CD8-positive, alpha-beta memory T cell (primary cell): ENCODE results near the gene IGF2BP3. TPM values are rescaled to one million over a fixed set of nuclear protein-coding genes. Genes with fewer than 3 reads are reported as not detected.

ENCODE experiments used
- CTCF ChIA-PET: fragments of 350-600 bp; sonication (Branson Sonifier 250); formaldehyde crosslinking; loops from one replicate; lab custom pipeline; 2021; ENCODE audit warnings: antibody characterized with exemption; lab: Charles Lee
- POLR2A ChIA-PET: fragments of 350-600 bp; sonication (Branson Sonifier 250); formaldehyde crosslinking; loops from one replicate; lab custom pipeline; 2021; ENCODE audit warnings: antibody characterized with exemption; lab: Charles Lee
- DNase-seq, 5 donors: peaks; one replicate each; pipeline versions ENCODE4 v3.0.0 to v3.0.0-alpha.2; 2020 to 2022; ENCODE audit warnings: mixed read lengths in 1 of 5
- H3K27ac ChIP-seq: one replicate; pipeline ENCODE4 v1.7.0; 2013; ENCODE audit warnings: low read depth, mild to moderate bottlenecking, low read length, moderate library complexity
- H3K27me3 ChIP-seq: 2 replicates; pipeline ENCODE4 v1.7.0; 2013; ENCODE audit warnings: low read length, mild to moderate bottlenecking; ENCODE audit not compliant: insufficient read depth, poor library complexity, severe bottlenecking
- H3K36me3 ChIP-seq: 2 replicates; pipeline ENCODE4 v1.7.0; 2013; ENCODE audit warnings: mild to moderate bottlenecking, low read length, moderate library complexity; ENCODE audit not compliant: insufficient read depth
- H3K4me1 ChIP-seq: 2 replicates; pipeline ENCODE4 v1.7.0; 2013; ENCODE audit warnings: mild to moderate bottlenecking, low read length, moderate library complexity; ENCODE audit not compliant: insufficient read depth
- H3K4me3 ChIP-seq: 2 replicates; pipeline ENCODE4 v1.7.0; 2013; ENCODE audit warnings: mild to moderate bottlenecking, low read length
- H3K9me3 ChIP-seq: 2 replicates; pipeline ENCODE4 v1.7.0; 2013; ENCODE audit warnings: mild to moderate bottlenecking, low read length
- H3K27ac Mint-ChIP-seq, 8 donors: one replicate each; pipeline ENCODE4 v1.8.0; 2020 to 2021; ENCODE audit warnings: mixed read lengths in 8 of 8, mild to moderate bottlenecking in 6 of 8, inconsistent platforms in 3 of 8, moderate library complexity in 3 of 8
- H3K27me3 Mint-ChIP-seq, 2 donors: one replicate each; pipeline ENCODE4 v1.8.0; 2020 to 2021; ENCODE audit warnings: mixed read lengths in 2 of 2, mild to moderate bottlenecking in 1 of 2, moderate library complexity in 1 of 2
- H3K36me3 Mint-ChIP-seq, 3 donors: one replicate each; pipeline ENCODE4 v1.8.0; 2020 to 2021; ENCODE audit warnings: mixed read lengths in 3 of 3, inconsistent platforms in 1 of 3, mild to moderate bottlenecking in 1 of 3
- H3K4me1 Mint-ChIP-seq, 3 donors: one replicate each; pipeline ENCODE4 v1.8.0; 2020 to 2021; ENCODE audit warnings: mixed read lengths in 3 of 3, inconsistent platforms in 1 of 3, mild to moderate bottlenecking in 1 of 3
- H3K4me3 Mint-ChIP-seq, 7 donors: one replicate each; pipeline ENCODE4 v1.8.0; 2020 to 2021; ENCODE audit warnings: mixed read lengths in 7 of 7, mild to moderate bottlenecking in 6 of 7, moderate library complexity in 4 of 7, inconsistent platforms in 2 of 7
- H3K9me3 Mint-ChIP-seq, 5 donors: one replicate each; pipeline ENCODE4 v1.8.0; 2020 to 2022; ENCODE audit warnings: mixed read lengths in 5 of 5, mild to moderate bottlenecking in 3 of 5, moderate library complexity in 2 of 5, inconsistent platforms in 1 of 5
- polyA plus RNA-seq: library from polyadenylated mRNA; unstranded; fragments of 300-500 nt; fragmentation: Illumina TruSeq; gene quantifications from one replicate; pipeline ENCODE4 v1.2.3, GENCODE V29; 2021
- total RNA-seq, 2 experiments: library from RNA; stranded (reverse); gene quantifications; one replicate each; pipeline ENCODE4 v1.2.3, GENCODE V29; 2021

Gene IGF2BP3
- total and polyA plus RNA-seq, 3 experiments from 2014 or later: 0.04 to 0.15 (median 0.13) TPM

GRCh38 chr7:23294549-23295400 lies 175.5 kb downstream of the IGF2BP3 start:
- H3K9me3 ChIP-seq: no peaks in the 10 kb centered on the region
- H3K9me3 Mint-ChIP-seq: no peaks in the 10 kb centered on the region
- POLR2A ChIA-PET: no interaction called here
- H3K36me3 ChIP-seq: no peaks in the 10 kb centered on the region
- DNase-seq: no peak
- H3K27me3 ChIP-seq: no peaks in the 10 kb centered on the region
- H3K27me3 Mint-ChIP-seq: peaks cover 1 to 3% of the 10 kb centered on the region in 2 donors
- no peak overlapping the region for H3K27ac Mint-ChIP-seq
- H3K27ac ChIP-seq: no peak overlapping the region
- peaks cover 0 to 8% (median 7%) of the 10 kb centered on the region in 3 donors for H3K36me3 Mint-ChIP-seq
- CTCF ChIA-PET: interaction anchor here (3.0 kb wide), 1 partner anchor 21 kb away, joined by 17 read pairs; no protein-coding TSS in a partner anchor
- peaks cover 8 to 22% (median 15%) of the 10 kb centered on the region in 3 donors for H3K4me1 Mint-ChIP-seq
- H3K4me3 Mint-ChIP-seq: no peak overlapping the region
- H3K4me3 ChIP-seq: no peak overlapping the region
- peaks cover 11% of the 10 kb centered on the region for H3K4me1 ChIP-seq

- no peaks in the 10 kb centered on the region for H3K27me3 ChIP-seq
- Mint-ChIP-seq H3K36me3 (peaks cover 0 to 4% (median 0%) of the 10 kb centered on the region in 3 donors), H3K27me3 (peaks cover 0 to 3% of the 10 kb centered on the region in 2 donors), H3K4me1 (peaks cover 0 to 17% (median 10%) of the 10 kb centered on the region in 3 donors), H3K9me3 (no peaks in the 10 kb centered on the region), H3K4me3 (peak overlapping the region in 1 of 7 donors; percentile 24), H3K27ac (no peak overlapping the region)
- no peak for DNase-seq
- ChIA-PET POLR2A (interaction anchor here (0.6 kb wide), 1 partner anchor 12 kb away, joined by 5 read pairs; no protein-coding TSS in a partner anchor), CTCF (interaction anchor here (1.0 to 3.0 kb wide), 3 partner anchors 16 to 64 kb away, joined by 3 to 17 read pairs (median 3); no protein-coding TSS in a partner anchor)
- H3K27ac ChIP-seq: no peak overlapping the region
- no peak overlapping the region for H3K4me3 ChIP-seq
- H3K36me3 ChIP-seq: no peaks in the 10 kb centered on the region
- H3K9me3 ChIP-seq: no peaks in the 10 kb centered on the region
- H3K4me1 ChIP-seq: peaks cover 11% of the 10 kb centered on the region
These were observed 176.7 kb downstream of the IGF2BP3 start for GRCh38 chr7:23293500-23294073.

GRCh38 chr7:23292623-23293022 lies 177.7 kb downstream of the IGF2BP3 start:
- Mint-ChIP-seq H3K27ac (peak overlapping the region in 1 of 8 donors; percentile 33), H3K27me3 (peaks cover 0 to 3% of the 10 kb centered on the region in 2 donors), H3K4me1 (peaks cover 6 to 16% (median 10%) of the 10 kb centered on the region in 3 donors), H3K4me3 (no peak overlapping the region), H3K9me3 (no peaks in the 10 kb centered on the region), H3K36me3 (peaks cover 0 to 4% (median 0%) of the 10 kb centered on the region in 3 donors)
- no peaks in the 10 kb centered on the region for H3K9me3 ChIP-seq
- POLR2A ChIA-PET: no interaction called here
- no peaks in the 10 kb centered on the region for H3K27me3 ChIP-seq
- no peak overlapping the region for H3K27ac ChIP-seq
- DNase-seq: no peak
- peaks cover 10% of the 10 kb centered on the region for H3K4me1 ChIP-seq
- CTCF ChIA-PET: interaction anchor here (1.7 to 3.0 kb wide), 2 partner anchors 17 to 19 kb away, joined by 3 to 17 read pairs; no protein-coding TSS in a partner anchor
- H3K4me3 ChIP-seq: no peak overlapping the region
- no peaks in the 10 kb centered on the region for H3K36me3 ChIP-seq

- Histone ChIP-seq H3K27me3 (no peaks in the 10 kb centered on the region), H3K9me3 (no peaks in the 10 kb centered on the region), H3K4me3 (no peak overlapping the region), H3K36me3 (no peaks in the 10 kb centered on the region), H3K4me1 (peaks cover 10% of the 10 kb centered on the region), H3K27ac (no peak overlapping the region)
- peaks cover 0 to 4% (median 0%) of the 10 kb centered on the region in 3 donors for H3K36me3 Mint-ChIP-seq
- peaks cover 0 to 3% of the 10 kb centered on the region in 2 donors for H3K27me3 Mint-ChIP-seq
- POLR2A ChIA-PET: interaction anchor here (0.6 kb wide), 1 partner anchor 17 kb away, joined by 3 read pairs; no protein-coding TSS in a partner anchor
- no peak overlapping the region for H3K27ac Mint-ChIP-seq
- no peak for DNase-seq
- CTCF ChIA-PET: interaction anchor here (1.7 to 2.5 kb wide), 2 partner anchors 18 to 19 kb away, joined by 3 to 7 read pairs; no protein-coding TSS in a partner anchor
- H3K4me3 Mint-ChIP-seq: no peak overlapping the region
- peaks cover 9 to 18% (median 13%) of the 10 kb centered on the region in 3 donors for H3K4me1 Mint-ChIP-seq
- no peaks in the 10 kb centered on the region for H3K9me3 Mint-ChIP-seq
These were observed 178.2 kb downstream of the IGF2BP3 start for GRCh38 chr7:23291957-23292560.

GRCh38 chr7:23290993-23291392 lies 179.3 kb downstream of the IGF2BP3 start:
- Mint-ChIP-seq H3K27me3 (peaks cover 0 to 3% of the 10 kb centered on the region in 2 donors), H3K9me3 (peaks cover 0 to 2% (median 0%) of the 10 kb centered on the region in 5 donors), H3K36me3 (no peaks in the 10 kb centered on the region), H3K4me1 (peaks cover 9 to 15% (median 13%) of the 10 kb centered on the region in 3 donors), H3K27ac (no peak overlapping the region), H3K4me3 (no peak overlapping the region)
- Histone ChIP-seq H3K27me3 (no peaks in the 10 kb centered on the region), H3K36me3 (no peaks in the 10 kb centered on the region), H3K4me3 (no peak overlapping the region), H3K9me3 (no peaks in the 10 kb centered on the region), H3K4me1 (peaks cover 10% of the 10 kb centered on the region), H3K27ac (no peak overlapping the region)
- POLR2A ChIA-PET: interaction anchor here (0.6 kb wide), 1 partner anchor 104 kb away, joined by 3 read pairs; no protein-coding TSS in a partner anchor
- CTCF ChIA-PET: interaction anchor here (1.3 to 2.5 kb wide), 2 partner anchors 11 to 18 kb away, joined by 5 to 7 read pairs; no protein-coding TSS in a partner anchor
- DNase-seq: no peak

GRCh38 chr7:23287612-23288011 lies 182.7 kb downstream of the IGF2BP3 start:
- ChIA-PET POLR2A (no interaction called here), CTCF (no interaction called here)
- H3K9me3 Mint-ChIP-seq: peaks cover 0 to 2% (median 0%) of the 10 kb centered on the region in 5 donors
- Histone ChIP-seq H3K27me3 (no peaks in the 10 kb centered on the region), H3K27ac (no peak overlapping the region), H3K36me3 (no peaks in the 10 kb centered on the region), H3K4me3 (no peak overlapping the region), H3K4me1 (peaks cover 10% of the 10 kb centered on the region), H3K9me3 (no peaks in the 10 kb centered on the region)
- peak overlapping the region in 1 of 8 donors; percentile 43 for H3K27ac Mint-ChIP-seq
- H3K36me3 Mint-ChIP-seq: no peaks in the 10 kb centered on the region
- H3K4me1 Mint-ChIP-seq: peaks cover 9 to 15% (median 13%) of the 10 kb centered on the region in 3 donors
- DNase-seq: no peak
- peak overlapping the region in 1 of 7 donors; percentile 61 for H3K4me3 Mint-ChIP-seq
- H3K27me3 Mint-ChIP-seq: no peaks in the 10 kb centered on the region

- POLR2A ChIA-PET: no interaction called here
- Histone ChIP-seq H3K4me3 (no peak overlapping the region), H3K27ac (no peak overlapping the region), H3K36me3 (no peaks in the 10 kb centered on the region), H3K4me1 (peaks cover 10% of the 10 kb centered on the region), H3K9me3 (no peaks in the 10 kb centered on the region), H3K27me3 (no peaks in the 10 kb centered on the region)
- Mint-ChIP-seq H3K36me3 (no peaks in the 10 kb centered on the region), H3K4me3 (no peak overlapping the region), H3K4me1 (peaks cover 9 to 15% (median 13%) of the 10 kb centered on the region in 3 donors), H3K27me3 (no peaks in the 10 kb centered on the region), H3K27ac (no peak overlapping the region), H3K9me3 (peaks cover 0 to 2% (median 0%) of the 10 kb centered on the region in 5 donors)
- no peak for DNase-seq
- CTCF ChIA-PET: interaction anchor here (2.1 kb wide), 1 partner anchor 13 kb away, joined by 8 read pairs; no protein-coding TSS in a partner anchor
These were observed 184.3 kb downstream of the IGF2BP3 start for GRCh38 chr7:23285657-23286646.
